GM12891 (cell line): ENCODE data around the gene CTF1.

Experiments used
- POLR2A ChIP-seq: IDR thresholded peaks from 2 replicates; pipeline ENCODE4 v1.6.1; 2011; ENCODE audit warnings: low read depth, low read length, control low read depth
- POLR2AphosphoS5 ChIP-seq: IDR thresholded peaks from 2 replicates; pipeline ENCODE4 v1.6.1; 2011; ENCODE audit warnings: low read depth, low read length, control low read depth

GRCh38 chr16:30947541-30947858, 51.1 kb downstream of the CTF1 start:
- no peak for TF ChIP-seq POLR2A
- TF ChIP-seq POLR2AphosphoS5, result no peak
